HG03159 (cell line): Measurements from ENCODE around the gene SLC12A8.

ENCODE experiments used
- ATAC-seq: cut with Tn5 transposase; IDR thresholded peaks from one replicate; pipeline ENCODE4 v1.9.1; 2021; ENCODE audit warnings: mild to moderate bottlenecking, moderate library complexity; ENCODE audit not compliant: unreplicated experiment

SLC12A8 gene

GRCh38 chr3:125186800-125187598 lies 25.5 kb downstream of the SLC12A8 start:
- ATAC-seq, result no peak

GRCh38 chr3:125186261-125186787 lies 26.2 kb downstream of the SLC12A8 start:
- no peak for ATAC-seq

GRCh38 chr3:125185805-125186204 lies 26.7 kb downstream of the SLC12A8 start:
- no peak for ATAC-seq

- no peak for ATAC-seq
Measured at GRCh38 chr3:125179884-125180240, 32.7 kb downstream of the SLC12A8 start.

- no peak for ATAC-seq
Measured at GRCh38 chr3:125179143-125179883, 33.2 kb downstream of the SLC12A8 start.

GRCh38 chr3:125177746-125178145 lies 34.8 kb downstream of the SLC12A8 start:
- ATAC-seq, result no peak

- ATAC-seq, result no peak
Measured at GRCh38 chr3:125175295-125176078, 37.1 kb downstream of the SLC12A8 start.

- no peak for ATAC-seq
Measured at GRCh38 chr3:125172346-125172745, 40.2 kb downstream of the SLC12A8 start.

- no peak for ATAC-seq
Measured at GRCh38 chr3:125168711-125169393, 43.7 kb downstream of the SLC12A8 start.

- ATAC-seq, result no peak
Measured at GRCh38 chr3:125166599-125167136, 45.9 kb downstream of the SLC12A8 start.

GRCh38 chr3:125165948-125166553 lies 46.5 kb downstream of the SLC12A8 start:
- ATAC-seq, result no peak

- ATAC-seq, result no peak
Measured at GRCh38 chr3:125165189-125165947, 47.2 kb downstream of the SLC12A8 start.

GRCh38 chr3:125163739-125164601 lies 48.6 kb downstream of the SLC12A8 start:
- no peak for ATAC-seq

- ATAC-seq, result no peak
Measured at GRCh38 chr3:125161607-125162219, 50.8 kb downstream of the SLC12A8 start.

- ATAC-seq, result no peak
Measured at GRCh38 chr3:125160606-125161371, 51.8 kb downstream of the SLC12A8 start.

GRCh38 chr3:125157183-125157582 lies 55.4 kb downstream of the SLC12A8 start:
- ATAC-seq, result no peak

- ATAC-seq, result no peak
Measured at GRCh38 chr3:125156456-125156855, 56.1 kb downstream of the SLC12A8 start.
